HEK293 (cell line): Measurements from ENCODE around the gene TTC34.

Source experiments
- GFI1B ChIP-seq: fragments of 450-650 bp; formaldehyde crosslinking; IDR thresholded peaks from 2 replicates; pipeline ENCODE4 v1.5.1; 2016; ENCODE audit warnings: missing biosample characterization, missing genetic modification characterization
- KLF1 ChIP-seq: fragments of 450-650 bp; formaldehyde crosslinking; IDR thresholded peaks from 2 replicates; pipeline ENCODE4 v1.5.1; 2016; ENCODE audit warnings: missing biosample characterization, missing genetic modification characterization
- REPIN1 ChIP-seq: fragments of 450-650 bp; formaldehyde crosslinking; IDR thresholded peaks from 2 replicates; pipeline ENCODE4 v1.5.1; 2017; ENCODE audit warnings: missing biosample characterization, missing genetic modification characterization, low read depth
- TRIM28 ChIP-seq: IDR thresholded peaks from 2 replicates; pipeline ENCODE4 v1.6.1; 2011; ENCODE audit warnings: low read length, control low read depth, borderline replicate concordance
- ZNF626 ChIP-seq: fragments of 450-650 bp; sonication (Bioruptor Pico); formaldehyde crosslinking; IDR thresholded peaks from 2 replicates; pipeline ENCODE4 v1.5.1; 2018; ENCODE audit warnings: missing biosample characterization, missing genetic modification characterization, inconsistent platforms
- TF ChIP-seq, protein P1 (sequence below): fragments of 450-650 bp; formaldehyde crosslinking; IDR thresholded peaks from 2 replicates; pipeline ENCODE4 v1.5.1; 2016; ENCODE audit warnings: missing biosample characterization, missing genetic modification characterization

DNA sequence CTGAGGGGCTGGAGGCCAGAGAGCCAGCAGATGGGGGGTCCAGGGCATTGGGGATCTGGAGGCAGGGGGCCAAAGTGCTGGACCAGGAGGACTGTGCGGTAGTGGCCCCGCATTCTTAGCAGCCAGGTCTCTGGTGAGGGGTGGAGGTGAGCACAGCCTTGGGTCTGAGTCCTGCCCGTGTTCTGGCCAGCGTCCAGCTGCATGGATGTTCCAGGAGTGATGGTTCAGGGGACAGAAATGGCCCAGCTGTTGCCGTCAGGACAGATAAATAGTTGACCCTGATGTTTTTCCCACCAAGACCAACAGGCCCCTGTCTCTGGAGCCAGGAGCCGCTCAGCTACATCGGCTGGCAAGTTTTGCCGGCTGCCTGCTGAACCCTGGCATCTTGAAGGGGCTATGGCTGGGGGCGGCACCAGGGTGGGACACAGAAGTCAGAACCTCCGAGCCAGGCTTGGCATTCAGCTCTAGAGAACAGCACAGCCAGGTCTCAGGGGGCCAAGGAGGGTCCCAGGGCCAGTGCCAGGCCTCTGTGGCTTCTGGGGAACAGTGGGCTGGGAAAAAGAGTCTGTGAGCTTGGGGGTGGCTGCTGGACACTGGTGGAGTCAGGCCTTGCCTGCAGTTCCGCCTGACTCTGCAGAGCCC lies 19.4 kb upstream of the TTC34 start:
- TF ChIP-seq, protein P1, sequence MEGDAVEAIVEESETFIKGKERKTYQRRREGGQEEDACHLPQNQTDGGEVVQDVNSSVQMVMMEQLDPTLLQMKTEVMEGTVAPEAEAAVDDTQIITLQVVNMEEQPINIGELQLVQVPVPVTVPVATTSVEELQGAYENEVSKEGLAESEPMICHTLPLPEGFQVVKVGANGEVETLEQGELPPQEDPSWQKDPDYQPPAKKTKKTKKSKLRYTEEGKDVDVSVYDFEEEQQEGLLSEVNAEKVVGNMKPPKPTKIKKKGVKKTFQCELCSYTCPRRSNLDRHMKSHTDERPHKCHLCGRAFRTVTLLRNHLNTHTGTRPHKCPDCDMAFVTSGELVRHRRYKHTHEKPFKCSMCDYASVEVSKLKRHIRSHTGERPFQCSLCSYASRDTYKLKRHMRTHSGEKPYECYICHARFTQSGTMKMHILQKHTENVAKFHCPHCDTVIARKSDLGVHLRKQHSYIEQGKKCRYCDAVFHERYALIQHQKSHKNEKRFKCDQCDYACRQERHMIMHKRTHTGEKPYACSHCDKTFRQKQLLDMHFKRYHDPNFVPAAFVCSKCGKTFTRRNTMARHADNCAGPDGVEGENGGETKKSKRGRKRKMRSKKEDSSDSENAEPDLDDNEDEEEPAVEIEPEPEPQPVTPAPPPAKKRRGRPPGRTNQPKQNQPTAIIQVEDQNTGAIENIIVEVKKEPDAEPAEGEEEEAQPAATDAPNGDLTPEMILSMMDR (tag by site-specific recombination): no peak
- TF ChIP-seq GFI1B (tag by site-specific recombination) (no peak), KLF1 (no peak), ZNF626 (no peak), TRIM28 (no peak), REPIN1 (tag by site-specific recombination) (no peak)
